GM12865 (cell line): ENCODE results near the gene NOSTRIN.

Experiments
- DNase-seq: peaks from one replicate; pipeline ENCODE4 v3.0.0; 2010; ENCODE audit warnings: low read depth
- H3K4me3 ChIP-seq: 2 replicates; pipeline ENCODE4 v1.5.1; 2011; ENCODE audit warnings: mild to moderate bottlenecking, low read depth, low read length, control low read depth
- CTCF ChIP-seq: IDR thresholded peaks from 2 replicates; pipeline ENCODE4 v1.5.1; 2011; ENCODE audit warnings: low read length, control low read depth, low read depth, inconsistent platforms; ENCODE audit not compliant: insufficient read depth; ENCODE audit errors: missing control alignments

The NOSTRIN gene

DNA sequence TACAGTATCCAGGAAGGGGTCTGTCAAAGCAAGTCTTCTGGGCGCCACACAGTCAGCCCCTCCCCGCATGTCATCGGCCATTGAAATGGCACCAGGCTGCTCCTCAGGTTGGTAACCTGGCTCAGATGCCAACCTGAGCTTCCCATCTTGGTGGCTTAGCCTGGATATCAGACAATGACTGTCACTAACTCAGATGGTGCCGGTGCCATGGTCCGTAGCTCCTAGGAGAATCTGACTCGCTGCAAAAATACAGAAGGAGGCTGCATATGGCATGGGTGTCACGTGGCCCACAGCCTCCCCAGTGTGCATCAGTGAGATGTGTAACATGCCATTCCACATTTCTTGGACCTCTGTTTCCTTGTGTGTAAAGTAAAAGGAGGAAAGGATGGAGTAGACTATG, 3.2 kb downstream of the NOSTRIN start:
- no peak for DNase-seq
- H3K4me3 ChIP-seq, result no peak overlapping the region
- no peak for TF ChIP-seq CTCF

DNA sequence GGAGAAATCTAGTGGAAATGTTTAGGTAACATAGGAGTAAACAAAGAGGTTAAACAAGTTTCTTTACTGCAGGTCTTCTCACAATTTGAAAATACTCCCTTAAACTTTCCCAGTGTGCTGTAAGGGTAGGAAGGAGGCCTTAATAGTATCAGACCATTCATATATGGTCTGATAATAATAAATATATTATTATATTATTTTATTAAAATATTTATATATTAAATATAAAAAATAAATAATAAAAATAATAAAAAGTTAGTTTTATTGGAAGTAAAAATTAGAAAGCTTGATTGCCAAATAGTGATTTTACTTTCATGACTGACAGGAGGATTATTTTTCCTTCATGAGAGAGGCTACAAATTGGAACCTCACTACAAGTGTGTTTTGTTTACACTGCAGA, 7.1 kb downstream of the NOSTRIN start:
- TF ChIP-seq CTCF, result no peak
- no peak overlapping the region for H3K4me3 ChIP-seq
- DNase-seq, result no peak

GRCh38 chr2:168810235-168810634, 7.8 kb downstream of the NOSTRIN start:
- no peak for DNase-seq
- TF ChIP-seq CTCF, result no peak
- H3K4me3 ChIP-seq, result no peak overlapping the region

- no peak overlapping the region for H3K4me3 ChIP-seq
- DNase-seq, result no peak
- no peak for TF ChIP-seq CTCF
Observed at GRCh38 chr2:168811696-168812095, 9.3 kb downstream of the NOSTRIN start.

GRCh38 chr2:168814046-168814445, 11.6 kb downstream of the NOSTRIN start:
- TF ChIP-seq CTCF, result no peak
- H3K4me3 ChIP-seq, result no peak overlapping the region
- DNase-seq, result no peak

- TF ChIP-seq CTCF, result no peak
- H3K4me3 ChIP-seq, result no peak overlapping the region
- no peak for DNase-seq
Observed at GRCh38 chr2:168814939-168815907, 12.8 kb downstream of the NOSTRIN start.

DNA sequence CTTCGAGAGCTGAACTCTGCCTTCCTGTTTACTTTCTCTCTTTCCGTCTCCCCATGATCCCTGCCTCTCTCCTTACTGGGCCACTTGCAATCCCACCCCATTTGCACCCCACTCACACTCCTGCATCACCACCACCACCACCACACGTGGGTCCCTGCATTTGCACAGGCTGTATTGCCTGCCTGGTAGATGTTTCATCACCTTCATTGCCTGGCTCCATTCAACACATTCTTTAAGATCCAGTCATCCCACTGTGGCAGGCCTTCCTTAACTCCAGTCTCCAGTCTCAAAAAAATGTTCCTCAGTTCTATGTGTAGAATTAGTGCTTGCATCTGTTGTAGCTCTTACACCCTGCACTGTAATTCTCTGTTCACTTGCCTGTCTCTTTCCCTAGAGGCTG, 13.9 kb downstream of the NOSTRIN start:
- no peak for TF ChIP-seq CTCF
- DNase-seq, result no peak
- H3K4me3 ChIP-seq, result no peak overlapping the region
